Kidney tubule cell (primary cell): ENCODE measurements around the gene KHDC4.
A peak's percentile ranks its signal among the peaks of the same experiment; 100 is the strongest.
"Not testable (repeated sequence)": the region's sequence is repeated elsewhere in the genome, so short reads cannot be mapped to it uniquely, and the experiment has no call there.

Experiments used
- DNase-seq: peaks from one replicate; pipeline ENCODE4 v3.0.0-alpha.2; 2018; ENCODE audit warnings: low spot score

The KHDC4 gene

DNA sequence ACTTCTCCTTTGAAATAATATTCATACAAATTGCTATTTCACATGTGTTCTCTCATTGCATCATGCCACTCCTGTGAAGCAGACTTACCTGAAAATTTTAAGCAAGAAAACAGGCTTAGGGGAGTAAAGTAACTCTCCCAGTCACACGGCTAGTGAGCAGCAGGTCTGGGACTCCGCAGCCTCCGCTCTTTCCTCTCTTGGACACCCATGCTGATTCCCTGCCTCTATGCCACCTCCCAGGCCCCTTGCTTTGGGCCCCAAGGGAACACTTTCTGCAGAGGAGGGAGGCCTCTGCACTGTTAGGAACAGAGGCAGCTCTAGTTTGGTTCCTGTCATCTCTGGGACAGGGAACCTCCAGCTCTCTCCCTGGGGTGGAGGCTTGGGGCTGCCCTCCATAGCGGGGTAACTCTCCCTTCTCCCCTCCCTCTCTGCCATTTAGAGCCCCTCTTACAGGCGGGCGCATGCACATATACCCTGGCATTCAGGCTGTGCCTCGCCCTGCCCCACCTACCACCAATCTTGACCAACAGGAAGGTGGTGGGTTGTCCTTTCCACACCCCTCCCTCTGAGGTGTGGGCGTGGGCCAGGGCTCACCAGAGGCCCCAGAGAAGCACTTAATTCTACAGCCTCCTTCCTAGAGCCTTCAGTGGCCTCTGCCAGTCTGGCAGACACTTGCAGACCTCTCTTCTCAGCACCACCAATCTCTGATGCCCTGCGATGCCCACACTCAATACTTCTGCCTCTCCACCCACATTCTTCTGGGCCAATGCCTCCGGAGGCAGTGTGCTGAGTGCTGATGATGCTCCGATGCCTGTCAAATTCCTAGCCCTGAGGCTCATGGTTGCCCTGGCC is 7.0 kb upstream of the KHDC4 start, which contains the start of gene RXFP4:
RXFP4 (plus strand) TSS at position 646 of the 852 bp plus-strand sequence; CDS start at position 718, 72 bp downstream.
- peak; percentile 27 for DNase-seq

DNA sequence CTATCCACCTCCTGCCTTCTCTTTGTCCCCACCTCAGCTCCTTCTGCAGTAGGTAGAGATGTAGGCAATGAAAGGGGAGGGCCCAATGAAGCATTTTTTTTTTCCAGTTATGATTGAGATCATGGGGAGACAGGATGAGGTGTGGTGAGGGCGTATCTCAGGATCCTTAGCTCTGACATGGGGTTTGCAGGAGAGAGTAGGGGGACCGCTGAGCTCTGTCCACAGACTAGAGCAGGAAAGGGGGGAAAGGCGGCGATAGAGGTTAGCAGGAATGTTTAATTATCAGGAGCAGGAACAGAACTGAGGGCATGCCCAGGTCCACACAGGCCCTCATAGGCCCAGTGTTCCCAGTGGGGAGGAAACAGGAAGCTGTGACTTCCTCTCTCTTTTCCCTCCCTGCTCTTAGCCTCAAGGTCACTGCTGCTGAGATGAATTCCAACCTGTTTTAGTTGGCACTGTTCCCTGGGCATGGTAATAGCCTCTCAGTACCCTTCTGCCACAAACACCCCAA is 6.3 kb upstream of the KHDC4 start:
- DNase-seq, result peak; percentile 70

DNA sequence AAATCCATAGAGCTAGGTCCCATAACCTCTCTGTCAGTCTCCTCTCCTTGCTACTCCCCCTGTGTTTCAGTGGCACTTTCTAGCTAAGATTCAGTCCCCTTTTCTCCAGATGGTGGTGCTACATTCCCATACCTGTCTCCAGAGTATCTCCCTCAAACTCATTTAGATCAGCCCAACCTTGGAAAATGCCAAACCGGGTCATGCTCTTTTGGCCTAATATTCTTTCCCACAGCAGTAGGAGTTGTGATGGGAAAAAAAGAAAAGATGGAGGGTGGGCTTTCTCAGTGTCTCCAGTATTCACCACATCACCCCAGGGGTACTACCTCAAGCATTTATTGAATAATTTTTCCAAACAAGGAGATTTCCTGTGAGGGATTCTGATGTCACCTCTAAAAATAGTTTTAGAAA is 4.0 kb upstream of the KHDC4 start:
- peak; percentile 69 for DNase-seq

DNA sequence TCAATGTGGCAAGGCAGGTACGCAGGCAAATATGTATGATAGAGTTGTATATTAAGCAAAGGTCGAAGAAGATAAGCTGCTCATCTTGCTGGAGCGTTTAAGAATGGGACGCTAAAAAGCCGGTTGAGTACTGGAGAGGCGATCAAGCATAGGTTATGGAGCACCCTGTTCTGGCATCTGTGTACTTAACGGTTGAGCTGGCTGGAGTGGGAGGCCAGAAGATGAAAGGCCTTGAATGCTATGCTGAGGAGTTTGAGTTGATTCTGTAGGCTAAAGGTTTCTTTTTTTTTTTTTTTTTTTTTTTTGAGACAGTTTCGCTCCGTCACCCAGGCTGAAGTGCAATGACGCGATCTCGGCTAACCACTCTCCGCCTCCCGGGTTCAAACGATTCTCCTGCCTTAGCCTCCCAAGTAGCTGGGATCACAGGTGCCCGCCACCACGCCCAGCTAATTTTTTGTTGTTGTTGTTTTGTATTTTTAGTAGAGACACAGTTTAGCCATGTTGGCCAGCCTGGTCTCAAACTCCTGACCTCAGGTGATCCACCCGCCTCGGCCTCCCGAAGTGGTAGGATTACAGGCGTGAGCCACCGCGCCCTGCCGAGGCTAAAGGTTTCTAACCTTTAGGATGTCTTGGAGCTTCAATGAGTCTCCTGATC is 850 bp upstream of the KHDC4 start:
- peak; percentile 74 for DNase-seq

DNA sequence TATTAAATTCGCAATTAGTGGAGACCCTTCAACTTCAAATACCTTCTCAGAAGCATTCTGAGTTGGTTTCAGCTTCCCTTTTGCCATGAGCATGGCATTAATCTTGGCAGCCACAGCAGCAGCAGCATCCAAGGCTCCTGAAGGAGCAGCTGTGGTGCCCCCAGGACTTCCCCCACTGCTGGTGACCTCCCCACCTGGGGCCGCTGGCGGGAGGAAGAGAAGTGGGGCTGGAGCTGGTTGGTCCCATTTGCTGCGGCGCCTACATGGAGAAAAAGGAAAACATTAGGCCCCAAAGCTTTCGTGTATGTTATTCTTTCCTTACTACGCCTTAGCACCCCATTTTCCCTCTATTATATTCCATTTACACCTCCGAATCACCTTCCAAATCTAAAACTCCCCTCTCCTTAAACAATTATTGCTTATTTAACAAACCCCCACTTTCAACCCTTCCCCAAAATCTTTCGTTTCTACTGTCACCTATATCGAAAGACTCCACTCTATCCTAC is 569 bp downstream of the KHDC4 start:
- no peak for DNase-seq

DNA sequence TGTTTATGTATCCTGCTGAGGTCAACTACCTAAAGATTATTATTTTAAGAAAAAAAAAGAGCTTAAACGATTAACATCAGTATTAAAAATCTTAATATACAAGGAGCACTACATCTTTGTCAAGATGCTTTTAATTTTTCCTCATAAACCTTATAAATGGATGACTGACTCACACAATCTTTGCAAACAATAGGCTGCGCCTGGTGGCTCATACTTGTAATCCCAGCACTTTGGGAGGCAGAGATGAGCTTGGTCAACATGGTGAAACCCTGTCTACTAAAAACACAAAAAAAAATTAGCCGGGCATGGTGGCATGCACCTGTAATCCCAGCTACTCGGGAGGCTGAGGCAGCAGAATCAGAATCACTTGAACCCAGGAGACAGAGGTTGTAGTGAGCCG is 1.7 kb downstream of the KHDC4 start:
- peak; percentile 31 for DNase-seq

DNA sequence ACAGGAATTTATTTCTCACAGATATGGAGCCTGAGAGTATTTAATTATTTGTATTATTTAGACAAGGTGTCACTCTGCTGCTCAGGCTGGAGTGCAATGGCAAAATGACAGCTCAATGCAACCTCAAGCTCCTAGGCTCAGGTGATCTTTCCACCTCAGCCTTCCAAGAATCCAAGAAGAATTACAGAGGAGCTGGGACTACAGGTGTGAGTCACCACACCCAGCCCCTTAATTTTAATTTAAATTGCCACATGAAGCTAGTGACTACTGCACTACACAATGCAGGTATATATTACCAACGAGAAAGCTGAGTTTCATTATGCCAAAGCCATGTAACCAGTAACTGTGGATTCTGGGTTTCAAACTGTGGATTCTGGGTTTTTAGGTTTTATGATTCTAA is 2.1 kb downstream of the KHDC4 start:
- DNase-seq, result peak; percentile 92

DNA sequence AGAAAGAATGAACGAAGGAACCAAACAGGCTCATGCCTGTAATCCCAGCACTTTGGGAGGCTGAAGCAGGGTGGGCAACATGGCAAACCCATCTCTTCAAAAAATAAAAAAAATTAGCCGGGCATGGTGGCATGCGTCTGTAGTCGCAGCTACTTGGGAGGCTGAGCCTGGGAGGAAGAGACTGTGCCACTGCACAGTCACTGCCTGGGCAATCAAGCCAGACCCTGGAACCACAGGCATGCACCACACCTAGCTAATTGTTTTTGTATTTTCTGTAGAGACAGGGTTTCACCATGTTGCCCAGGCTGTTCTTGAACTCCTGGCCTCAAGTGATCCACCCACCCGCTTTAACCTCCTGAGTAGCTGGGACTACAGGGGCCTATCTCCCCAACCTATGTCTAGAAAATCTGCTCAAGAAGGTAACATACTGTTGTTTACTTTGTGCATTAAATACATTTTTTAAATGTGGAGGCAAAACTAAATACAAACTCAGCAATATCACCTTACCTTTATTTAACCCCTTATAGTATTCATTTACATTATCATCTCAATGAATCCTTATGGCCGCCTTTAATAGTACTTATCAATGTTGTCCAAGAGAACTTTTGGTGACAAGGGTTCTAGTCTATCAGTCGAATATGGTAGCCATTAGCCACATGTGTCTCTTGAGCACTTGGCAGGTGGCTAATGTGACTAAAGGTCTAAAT is 2.7 kb downstream of the KHDC4 start:
- DNase-seq, result peak; percentile 89

DNA sequence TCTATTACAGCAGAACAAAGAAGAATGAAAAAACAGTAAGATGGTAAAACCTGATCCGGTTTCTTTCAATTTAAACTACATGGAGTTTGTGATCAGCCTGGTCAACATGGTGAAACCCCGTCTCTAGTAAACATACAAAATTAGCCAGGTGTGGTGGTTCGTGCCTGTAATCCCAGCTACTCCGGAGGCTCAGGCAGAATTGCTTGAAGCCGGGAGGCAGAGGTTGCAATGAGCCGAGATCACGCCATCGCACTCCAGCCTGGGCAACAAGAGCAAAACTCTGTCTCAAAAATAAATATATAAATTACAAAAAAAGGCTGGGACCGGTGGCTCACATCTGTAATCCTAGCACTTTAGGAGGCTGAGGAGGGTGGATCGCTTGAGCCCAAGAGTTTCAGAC is 3.5 kb downstream of the KHDC4 start:
- not testable (repeated sequence) for DNase-seq

DNA sequence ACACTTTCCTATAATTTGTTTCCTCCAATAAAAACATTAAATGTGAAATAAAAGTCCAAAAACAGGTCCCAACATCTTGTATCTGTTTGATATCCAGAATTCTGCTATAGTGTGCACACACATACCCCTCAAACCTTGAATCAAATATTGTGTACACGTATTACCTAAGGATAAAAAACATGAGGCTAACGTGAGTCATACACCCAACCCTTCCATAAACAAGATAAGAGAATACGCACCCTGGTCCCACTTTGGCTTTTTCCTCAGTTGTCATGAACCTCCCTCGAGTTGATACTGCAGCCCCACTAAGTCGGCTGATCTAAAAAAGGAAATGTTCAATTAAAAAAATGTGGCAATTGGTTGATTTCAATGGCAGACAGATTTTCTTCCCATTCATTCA is 5.2 kb downstream of the KHDC4 start:
- no peak for DNase-seq

DNA sequence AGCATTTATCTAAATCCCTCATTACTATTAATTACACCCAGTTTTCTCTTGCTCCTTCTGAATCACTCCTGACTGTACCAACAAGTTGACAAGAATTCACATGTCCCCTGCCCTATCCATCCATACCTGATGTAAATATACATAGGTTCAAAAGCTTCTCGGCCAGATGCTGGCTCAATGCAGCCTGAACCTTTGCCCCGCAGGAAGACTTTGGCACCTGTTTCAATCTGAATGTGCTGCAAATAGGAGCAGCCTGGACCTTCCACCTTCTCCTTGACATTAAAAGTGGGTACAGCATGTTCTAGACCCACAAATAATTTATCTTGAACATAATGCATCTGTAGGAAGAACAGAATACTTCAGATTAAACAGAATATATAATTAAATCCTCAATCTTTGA is 8.7 kb downstream of the KHDC4 start:
- DNase-seq, result no peak

DNA sequence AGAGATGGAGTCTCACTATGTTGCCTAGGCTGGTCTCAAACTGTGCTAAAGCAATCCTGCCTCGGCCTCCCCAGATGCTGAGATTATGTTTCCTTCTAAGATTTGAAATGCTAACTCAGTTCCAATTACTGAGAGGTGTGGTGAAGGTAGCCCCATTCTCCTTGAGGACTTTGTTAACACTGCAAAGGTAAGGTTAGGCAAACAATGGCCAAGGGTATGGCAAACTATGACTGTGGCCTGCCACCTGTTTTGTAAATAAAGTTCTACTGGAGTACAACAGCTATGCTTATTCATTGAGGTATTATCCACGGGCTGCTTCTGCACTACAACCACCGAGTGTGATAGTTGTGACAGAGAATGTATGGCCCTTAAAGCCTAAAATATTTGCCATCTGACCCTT is 13.5 kb downstream of the KHDC4 start:
- no peak for DNase-seq

DNA sequence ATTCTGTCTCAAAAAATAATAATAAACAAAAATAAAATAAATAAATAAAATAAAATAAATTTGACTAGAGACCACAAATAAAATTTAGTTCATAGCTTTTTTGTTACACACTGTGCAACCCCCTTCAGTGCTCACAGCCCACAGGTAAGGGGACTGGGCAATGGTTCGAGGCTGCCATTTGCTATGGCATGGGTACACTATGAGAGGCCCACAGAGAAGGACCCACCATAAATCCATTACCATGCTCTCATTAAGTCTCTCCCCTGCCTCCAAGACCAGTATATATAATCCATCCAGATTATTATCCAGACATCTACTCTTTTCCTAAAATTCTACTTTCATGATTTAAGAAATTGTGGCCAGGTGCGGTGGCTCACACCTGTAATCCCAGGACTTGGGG is 14.4 kb downstream of the KHDC4 start:
- DNase-seq, result no peak

DNA sequence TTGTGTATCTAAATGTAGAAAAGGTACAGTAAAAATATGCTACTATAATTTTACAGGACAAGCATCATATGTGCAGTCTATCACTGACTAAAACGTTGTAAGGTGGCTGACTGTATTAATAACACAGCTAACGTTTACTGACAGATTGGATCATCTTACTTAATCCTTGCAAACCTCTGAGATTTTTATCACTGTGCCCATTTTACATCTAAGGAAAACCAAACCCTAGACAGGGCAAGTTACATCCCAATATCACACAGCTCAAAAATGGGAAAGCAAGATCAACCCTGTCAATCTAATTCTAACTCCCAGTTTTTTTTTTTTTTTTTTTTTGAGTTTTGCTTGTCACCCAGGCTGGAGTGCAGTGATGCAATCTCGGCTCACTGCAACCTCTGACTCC is 15.6 kb downstream of the KHDC4 start:
- no peak for DNase-seq

DNA sequence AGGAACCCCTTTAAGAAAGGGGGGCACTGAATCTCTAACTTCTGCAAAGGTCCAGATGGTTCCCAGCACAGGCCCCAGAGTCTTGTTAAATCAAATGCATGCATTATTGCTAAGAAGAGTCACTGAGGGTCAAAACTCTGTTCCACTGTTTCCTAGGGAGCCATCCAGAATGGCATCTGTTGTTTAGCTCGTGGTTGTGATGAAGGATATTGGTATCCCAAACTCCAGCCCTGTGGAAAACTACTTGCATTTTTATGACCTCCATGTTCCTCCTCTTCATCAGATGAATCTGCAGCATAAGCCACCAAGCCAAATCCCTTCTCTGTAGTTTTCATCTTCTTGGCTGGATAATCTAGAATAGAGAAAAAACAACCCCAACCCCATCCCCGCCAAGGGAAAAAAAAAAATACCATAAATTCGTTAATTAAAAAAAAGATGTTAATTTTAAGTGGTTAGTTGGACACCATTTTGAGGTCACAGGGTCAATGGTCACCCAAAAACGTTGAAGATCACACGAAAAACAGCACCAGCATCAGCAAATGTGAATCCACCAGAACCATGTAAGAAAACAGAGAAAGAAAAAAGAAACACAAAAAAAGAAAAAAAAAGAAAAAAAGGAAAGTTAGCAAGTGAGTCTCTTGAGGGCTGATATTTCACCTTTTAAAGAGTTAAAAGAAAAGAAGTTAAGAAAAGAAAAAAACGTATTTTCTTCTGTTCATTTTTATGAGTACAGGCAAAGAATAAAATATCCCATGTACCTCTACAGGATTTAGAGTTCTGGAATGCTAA is 20.1 kb downstream of the KHDC4 start:
- DNase-seq, result peak; percentile 15

DNA sequence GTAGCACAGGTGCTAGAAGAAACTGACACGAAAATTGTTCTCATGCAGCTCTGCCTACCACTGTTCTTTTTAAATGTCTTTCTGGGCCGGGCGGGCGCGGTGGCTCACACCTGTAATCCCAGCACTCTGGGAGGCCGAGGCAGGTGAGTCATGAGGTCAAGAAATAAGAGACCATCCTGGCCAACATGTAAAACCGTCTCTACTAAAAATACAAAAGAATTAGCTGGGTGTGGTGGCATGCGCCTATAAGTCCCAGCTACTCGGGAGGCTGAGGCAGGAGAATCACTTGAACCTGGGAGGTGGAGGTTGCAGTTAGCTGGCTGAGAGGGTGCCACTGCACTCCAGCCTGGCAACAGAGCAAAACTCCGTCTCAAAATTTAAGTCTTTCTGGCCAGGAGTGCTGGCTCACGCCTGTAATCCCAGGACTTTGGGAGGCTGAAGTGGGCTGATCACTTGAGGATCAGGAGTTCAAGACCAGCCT is 22.1 kb downstream of the KHDC4 start:
- peak; percentile 51 for DNase-seq

DNA sequence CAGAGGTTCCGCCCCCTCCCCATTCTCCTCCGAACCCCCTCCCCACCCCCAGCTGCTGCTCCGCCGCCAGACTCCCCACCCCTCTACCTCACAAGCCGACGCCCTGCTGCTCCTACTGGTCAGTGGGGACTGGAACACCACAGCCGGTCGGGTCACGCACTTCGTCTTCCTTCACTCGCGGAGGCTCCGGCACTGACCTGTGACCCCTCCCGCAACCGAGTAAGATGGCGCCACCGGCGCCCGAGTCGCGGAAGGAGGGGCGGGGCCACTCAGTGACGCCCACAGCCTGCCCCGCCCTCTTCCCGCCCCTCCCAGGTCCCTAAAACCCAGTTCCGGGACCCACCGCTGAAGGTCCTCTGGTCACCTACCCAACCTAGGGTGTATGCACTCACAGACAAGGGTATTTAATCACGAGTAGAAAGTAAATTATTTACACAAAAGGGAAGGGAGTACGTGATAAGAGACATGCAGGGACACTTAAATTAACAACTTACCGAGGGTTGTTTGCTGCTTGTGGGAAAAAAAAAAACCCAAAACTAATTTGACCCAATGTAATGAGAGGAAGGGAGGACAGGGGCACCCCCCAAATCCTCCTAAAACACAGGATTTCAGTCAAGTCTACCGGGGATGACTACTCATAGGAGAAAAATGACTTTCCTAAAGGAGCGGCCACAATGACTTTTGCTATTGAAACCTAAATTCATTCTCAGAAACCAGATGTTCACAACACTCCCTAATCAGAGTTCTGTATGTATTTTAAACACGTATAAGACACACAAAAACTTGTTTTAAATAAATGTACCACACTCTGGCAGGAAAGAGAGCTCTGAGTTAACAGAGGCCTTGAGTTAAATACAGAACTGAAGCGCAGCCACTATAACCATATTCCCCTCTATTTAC is 22.8 kb downstream of the KHDC4 start, which contains the start of gene RIT1:
RIT1 (minus strand) TSS at position 194 of the 900 bp plus-strand sequence. CDS start 588 bp downstream, outside the sequence.
- peak; percentile 91 for DNase-seq

DNA sequence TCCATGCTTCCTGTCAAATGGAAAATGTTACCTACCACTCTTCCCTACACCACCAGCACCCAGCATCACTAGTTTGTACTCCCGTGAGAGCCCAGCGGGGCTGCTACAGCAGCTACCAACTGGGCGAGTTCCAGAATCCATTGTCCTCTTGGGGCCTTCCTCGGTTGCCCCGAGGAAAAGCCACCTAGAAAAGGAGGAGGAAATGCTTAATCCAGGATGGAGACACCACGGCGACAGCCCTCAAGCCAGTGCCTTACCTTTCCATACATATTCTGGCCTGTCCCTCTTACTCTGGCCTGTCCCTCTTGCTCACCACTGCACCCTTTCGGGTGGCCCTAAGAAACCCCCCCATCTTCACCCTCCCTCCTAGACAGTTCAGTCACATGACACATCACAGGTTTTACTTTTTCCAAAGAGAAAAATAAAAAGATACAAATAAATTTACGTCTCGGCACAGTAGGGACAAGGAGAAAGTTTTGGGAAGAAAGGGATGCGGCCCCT is 23.5 kb downstream of the KHDC4 start:
- peak; percentile 57 for DNase-seq

DNA sequence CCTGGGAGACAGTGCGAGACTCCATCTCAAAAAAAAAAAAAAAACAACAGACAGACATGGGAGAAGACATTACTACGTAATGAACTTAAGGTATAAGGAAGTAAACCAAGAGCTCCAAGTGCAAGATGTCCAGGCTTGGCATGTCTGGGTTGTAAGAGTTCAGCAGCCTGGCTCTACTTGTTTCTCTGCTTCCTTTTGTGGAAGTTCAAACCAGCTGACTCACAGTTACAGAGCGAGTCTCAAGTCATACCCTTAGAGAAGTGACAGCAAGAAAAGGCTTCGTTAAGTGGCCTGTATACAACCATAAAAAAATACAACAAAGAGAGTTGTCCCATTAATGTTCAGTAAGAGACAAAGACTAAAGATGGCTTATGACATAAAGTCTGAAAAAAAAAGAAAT is 24.3 kb downstream of the KHDC4 start:
- DNase-seq, result peak; percentile 71

DNA sequence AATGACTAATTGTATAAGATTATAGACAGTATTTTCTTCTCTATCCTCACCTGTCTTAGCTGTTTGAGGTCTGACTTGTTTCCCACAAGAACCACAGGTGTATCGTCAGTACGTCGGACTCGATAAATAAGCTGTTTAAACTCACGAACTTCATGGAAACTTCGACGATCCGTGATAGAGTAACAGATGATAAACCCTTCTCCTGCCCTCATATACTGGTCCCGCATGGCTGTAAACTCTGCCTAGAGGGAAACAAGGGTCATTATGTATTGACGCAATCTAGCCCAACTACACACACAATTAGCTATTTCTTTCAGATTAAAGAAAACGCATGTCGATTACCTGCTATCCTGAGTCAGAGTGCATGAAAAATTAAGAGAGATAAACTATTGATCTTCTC is 30.0 kb downstream of the KHDC4 start:
- no peak for DNase-seq
